ENCODE data around the gene NPL.

Gene NPL

DNA sequence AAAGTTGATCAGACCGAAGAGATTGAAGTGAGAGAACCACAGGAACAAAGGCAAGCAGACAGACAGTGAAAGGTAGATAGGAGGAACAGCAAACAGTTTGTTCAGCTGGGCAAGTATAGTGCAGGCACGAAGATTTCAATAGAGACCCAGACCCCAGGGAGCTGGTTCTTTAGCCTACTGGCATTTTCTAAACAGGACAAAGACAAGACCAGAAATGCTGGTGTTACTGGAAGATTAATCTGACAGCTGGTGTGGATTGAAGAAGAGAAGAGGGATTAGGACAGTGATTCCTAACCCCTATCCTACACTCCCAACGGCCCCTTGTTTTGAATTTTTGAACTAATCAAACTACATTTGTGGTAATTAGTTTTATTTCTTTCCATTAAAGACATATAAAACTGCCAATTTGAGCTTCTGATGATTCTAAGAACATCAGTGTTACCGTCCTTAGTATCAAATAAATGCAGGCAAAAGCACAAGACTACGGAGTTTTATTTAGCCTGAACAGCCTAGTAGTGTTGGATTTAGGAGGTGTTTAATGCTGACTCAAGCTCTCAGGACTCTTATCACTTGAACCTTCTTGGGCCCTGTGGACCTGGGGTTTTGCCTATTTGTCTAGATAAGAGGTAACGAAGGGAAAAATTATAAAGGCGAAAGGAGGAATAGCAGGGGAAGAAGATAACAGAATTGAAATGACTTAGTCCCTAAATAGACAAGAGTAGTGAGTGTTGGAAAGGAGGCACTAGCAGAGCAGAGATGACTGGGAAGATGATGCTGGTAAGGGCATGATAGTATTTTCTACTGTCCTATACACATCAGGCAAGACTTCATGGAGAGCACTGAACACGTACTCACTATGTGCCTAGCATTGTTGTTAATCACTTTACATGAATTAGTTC lies 2.0 kb downstream of the NPL start:
- Histone ChIP-seq H3K4me3 (ENCODE audit: insufficient read depth, low read depth, low read length, poor library complexity, severe bottlenecking) (no peak overlapping the region), H3K4me1 (ENCODE audit: control insufficient read depth, insufficient read depth, low read length, poor library complexity, severe bottlenecking) (peaks cover 3% of the 10 kb centered on the region), H3K27me3 (replicated peaks; ENCODE audit: control insufficient read depth, insufficient read depth, low read length, poor library complexity, severe bottlenecking) (no peaks in the 10 kb centered on the region), H3K36me3 (ENCODE audit: control insufficient read depth, insufficient read depth, low read length) (peaks cover 5% of the 10 kb centered on the region), H3K9me3 (ENCODE audit: control insufficient read depth, low read length) (no peaks in the 10 kb centered on the region), H3K27ac (ENCODE audit: insufficient read depth, low read length, poor library complexity, severe bottlenecking) (no peak overlapping the region)
- no peak for DNase-seq

DNA sequence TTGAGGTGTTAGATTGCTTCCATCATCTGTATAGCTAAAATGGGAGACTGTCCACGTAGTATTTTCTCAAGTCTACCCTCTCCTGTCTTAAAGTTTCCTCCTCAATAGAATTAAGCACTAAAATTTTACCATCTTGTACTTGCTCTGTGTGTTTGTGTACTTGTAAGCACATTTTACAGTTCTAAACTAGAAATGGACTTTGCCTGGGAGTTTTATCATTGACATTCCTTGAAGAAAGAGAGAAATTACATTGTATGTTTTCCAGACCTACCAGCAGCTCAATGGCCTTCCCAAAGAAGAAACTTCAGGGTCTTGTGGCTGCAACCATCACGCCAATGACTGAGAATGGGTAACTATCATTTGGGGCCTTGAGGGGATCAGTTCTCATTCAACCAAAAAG lies 4.5 kb downstream of the NPL start:
- H3K27me3 ChIP-seq (replicated peaks; ENCODE audit: control insufficient read depth, insufficient read depth, low read length, poor library complexity, severe bottlenecking) = no peaks in the 10 kb centered on the region
- no peak overlapping the region for H3K27ac ChIP-seq (ENCODE audit: insufficient read depth, low read length, poor library complexity, severe bottlenecking)
- H3K36me3 ChIP-seq (ENCODE audit: control insufficient read depth, insufficient read depth, low read length) = peaks cover 5% of the 10 kb centered on the region
- peaks cover 3% of the 10 kb centered on the region for H3K4me1 ChIP-seq (ENCODE audit: control insufficient read depth, insufficient read depth, low read length, poor library complexity, severe bottlenecking)
- H3K4me3 ChIP-seq (ENCODE audit: insufficient read depth, low read depth, low read length, poor library complexity, severe bottlenecking) = no peak overlapping the region
- no peak for DNase-seq
- H3K9me3 ChIP-seq (ENCODE audit: control insufficient read depth, low read length) = no peaks in the 10 kb centered on the region

DNA sequence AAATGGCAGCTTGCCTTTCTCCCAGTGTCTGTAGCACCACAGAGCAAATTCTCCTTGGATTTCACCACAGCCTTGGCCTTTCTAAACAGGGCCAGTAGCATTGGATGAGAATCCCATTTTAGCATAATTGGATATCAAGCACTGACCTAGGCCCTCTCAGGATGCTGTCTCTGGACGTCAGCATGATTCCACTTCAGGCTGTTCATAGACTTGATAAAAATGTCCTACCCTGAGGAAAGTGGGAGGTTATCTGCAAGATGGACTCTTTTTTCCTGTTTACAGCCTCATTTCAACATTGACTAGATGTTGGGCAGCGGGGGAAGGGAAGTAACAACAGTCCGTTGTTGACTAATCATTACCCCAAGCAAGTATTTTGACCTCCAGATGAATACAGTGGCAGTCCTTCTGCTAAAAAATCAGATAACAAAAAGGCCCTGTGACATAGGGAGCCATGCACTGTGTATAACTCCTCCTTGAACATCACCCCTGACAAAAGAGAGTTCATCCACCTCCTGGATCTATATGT lies 5.2 kb downstream of the NPL start:
- Histone ChIP-seq H3K9me3 (ENCODE audit: control insufficient read depth, low read length) (no peaks in the 10 kb centered on the region), H3K27ac (ENCODE audit: insufficient read depth, low read length, poor library complexity, severe bottlenecking) (no peak overlapping the region), H3K4me3 (ENCODE audit: insufficient read depth, low read depth, low read length, poor library complexity, severe bottlenecking) (no peak overlapping the region), H3K4me1 (ENCODE audit: control insufficient read depth, insufficient read depth, low read length, poor library complexity, severe bottlenecking) (peaks cover 3% of the 10 kb centered on the region), H3K27me3 (replicated peaks; ENCODE audit: control insufficient read depth, insufficient read depth, low read length, poor library complexity, severe bottlenecking) (no peaks in the 10 kb centered on the region), H3K36me3 (ENCODE audit: control insufficient read depth, insufficient read depth, low read length) (peaks cover 5% of the 10 kb centered on the region)
- DNase-seq = no peak

DNA sequence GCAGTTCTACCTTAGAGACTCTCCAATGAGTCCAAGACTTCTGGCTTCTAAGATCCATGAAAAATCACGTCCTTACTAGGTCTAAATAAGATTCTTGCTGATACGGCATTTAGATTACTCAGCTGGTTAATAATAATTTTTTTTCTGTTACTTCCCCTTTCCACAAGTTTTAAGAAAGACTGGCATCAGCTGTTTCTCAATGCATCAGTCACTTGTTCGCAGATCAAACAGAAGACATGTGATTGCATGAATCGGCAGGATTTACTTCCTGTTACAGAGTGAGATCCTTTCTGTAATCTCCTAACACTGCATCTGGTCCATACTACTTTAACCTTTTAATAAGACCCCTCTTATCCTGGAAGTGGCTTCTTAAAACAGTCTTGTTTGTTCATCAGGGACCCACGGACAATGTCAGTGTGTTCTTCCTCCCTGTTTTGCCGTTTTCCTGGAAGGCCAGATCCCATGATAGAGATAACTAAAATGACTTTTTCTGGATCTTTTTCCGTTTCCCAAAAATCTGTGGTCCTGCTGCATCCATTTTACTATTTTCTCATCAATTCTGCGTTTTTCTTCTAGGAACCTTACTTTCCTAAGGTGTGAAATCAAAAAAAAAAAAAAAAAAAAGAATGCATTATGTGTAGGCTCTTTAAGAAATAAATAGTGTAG lies 6.1 kb downstream of the NPL start:
- Histone ChIP-seq H3K27me3 (replicated peaks; ENCODE audit: control insufficient read depth, insufficient read depth, low read length, poor library complexity, severe bottlenecking) (no peaks in the 10 kb centered on the region), H3K9me3 (ENCODE audit: control insufficient read depth, low read length) (no peaks in the 10 kb centered on the region), H3K4me3 (ENCODE audit: insufficient read depth, low read depth, low read length, poor library complexity, severe bottlenecking) (no peak overlapping the region), H3K36me3 (ENCODE audit: control insufficient read depth, insufficient read depth, low read length) (peaks cover 5% of the 10 kb centered on the region), H3K27ac (ENCODE audit: insufficient read depth, low read length, poor library complexity, severe bottlenecking) (no peak overlapping the region), H3K4me1 (ENCODE audit: control insufficient read depth, insufficient read depth, low read length, poor library complexity, severe bottlenecking) (no peaks in the 10 kb centered on the region)
- no peak for DNase-seq

DNA sequence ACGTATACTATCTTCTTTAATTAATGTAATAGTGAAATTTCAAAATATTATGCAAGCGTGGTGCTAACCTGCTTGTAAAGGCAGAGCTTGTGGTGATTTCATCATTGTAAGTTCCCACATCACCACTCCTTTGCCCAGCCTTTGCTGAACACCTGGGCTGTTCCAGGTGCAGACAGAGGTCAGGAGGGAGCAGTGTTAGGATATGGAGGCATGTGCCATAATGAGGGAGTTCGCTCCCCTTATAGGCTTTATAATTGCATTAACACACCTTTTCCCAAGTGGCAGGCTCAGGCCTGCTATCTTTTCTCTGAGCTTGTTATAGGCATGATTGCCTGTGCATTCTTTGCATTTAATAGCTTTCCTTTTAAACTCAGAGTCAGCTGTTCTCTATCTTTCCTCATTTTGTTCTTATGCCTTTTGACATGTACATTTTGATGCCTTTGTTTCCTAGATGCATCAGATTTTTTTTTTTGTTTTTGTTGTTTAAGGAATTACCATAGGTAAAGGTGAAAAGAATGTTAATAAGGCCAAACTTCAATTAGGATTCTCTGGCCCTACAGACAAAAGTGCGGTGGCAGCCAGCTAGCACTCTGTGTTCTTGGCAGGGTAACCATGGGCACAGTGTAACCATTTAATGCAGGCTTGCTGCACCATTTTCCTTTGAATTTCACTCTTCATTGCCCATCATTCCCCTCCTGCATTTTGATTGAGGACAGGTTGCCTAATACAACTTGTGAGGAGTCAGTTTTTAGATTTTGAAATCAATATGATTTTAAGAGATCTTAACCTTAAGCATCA lies 12.6 kb downstream of the NPL start:
- H3K27me3 ChIP-seq (replicated peaks; ENCODE audit: control insufficient read depth, insufficient read depth, low read length, poor library complexity, severe bottlenecking) = no peaks in the 10 kb centered on the region
- no peak overlapping the region for H3K4me3 ChIP-seq (ENCODE audit: insufficient read depth, low read depth, low read length, poor library complexity, severe bottlenecking)
- H3K27ac ChIP-seq (ENCODE audit: insufficient read depth, low read length, poor library complexity, severe bottlenecking) = no peak overlapping the region
- H3K9me3 ChIP-seq (ENCODE audit: control insufficient read depth, low read length) = no peaks in the 10 kb centered on the region
- DNase-seq = no peak
- H3K36me3 ChIP-seq (ENCODE audit: control insufficient read depth, insufficient read depth, low read length) = no peaks in the 10 kb centered on the region
- H3K4me1 ChIP-seq (ENCODE audit: control insufficient read depth, insufficient read depth, low read length, poor library complexity, severe bottlenecking) = no peaks in the 10 kb centered on the region

DNA sequence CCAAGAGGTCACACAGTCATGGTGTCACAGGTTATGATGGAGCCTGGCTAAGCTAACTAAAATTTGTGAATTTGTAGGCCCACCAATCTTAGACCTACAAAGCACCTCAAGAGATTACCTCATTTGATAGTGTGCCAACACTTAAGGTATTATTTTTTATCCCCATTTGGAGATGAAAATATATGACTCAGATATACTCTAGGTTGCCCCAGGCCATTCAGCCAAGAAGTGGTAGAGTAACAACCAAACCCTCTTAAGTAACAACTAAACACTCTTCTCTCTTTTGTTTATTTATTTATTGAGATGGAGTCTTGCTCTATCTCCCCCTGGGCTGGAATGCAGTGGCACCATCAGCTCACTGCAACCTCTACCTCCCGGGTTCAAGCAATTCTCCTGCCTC lies 14.3 kb downstream of the NPL start:
- Histone ChIP-seq H3K9me3 (ENCODE audit: control insufficient read depth, low read length) (no peaks in the 10 kb centered on the region), H3K36me3 (ENCODE audit: control insufficient read depth, insufficient read depth, low read length) (no peaks in the 10 kb centered on the region)
- no peak for DNase-seq

DNA sequence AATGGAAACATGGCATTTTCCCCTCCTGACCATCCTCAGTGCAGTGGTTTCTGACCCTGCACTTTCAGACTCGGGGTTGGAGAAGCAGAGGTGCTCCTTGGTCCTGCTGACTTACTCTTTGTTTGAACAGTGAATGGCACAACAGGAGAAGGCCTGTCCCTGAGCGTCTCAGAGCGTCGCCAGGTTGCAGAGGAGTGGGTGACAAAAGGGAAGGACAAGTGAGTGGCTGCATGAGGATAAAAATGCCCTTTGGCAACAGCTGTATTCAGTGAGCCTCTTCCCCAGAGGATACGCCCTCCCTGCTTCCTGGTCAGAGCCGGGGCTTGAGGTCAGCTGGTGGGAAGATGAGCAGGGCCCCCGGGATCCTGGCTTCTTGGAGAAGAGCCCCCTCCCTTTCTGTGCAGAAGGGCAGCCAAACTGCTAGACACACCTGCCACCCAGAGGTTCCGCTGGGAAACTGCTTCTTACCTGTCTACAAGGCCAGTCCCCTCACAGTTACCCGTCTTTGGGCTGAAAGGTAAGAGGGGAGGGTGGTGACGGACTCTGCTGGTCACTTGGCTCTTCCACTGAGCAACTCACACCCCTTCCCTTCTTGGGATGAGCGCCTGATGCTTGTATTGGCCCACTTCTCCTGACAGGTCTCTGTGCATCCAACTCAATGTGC lies 16.6 kb downstream of the NPL start:
- H3K27ac ChIP-seq (ENCODE audit: insufficient read depth, low read length, poor library complexity, severe bottlenecking) = no peak overlapping the region
- no peaks in the 10 kb centered on the region for H3K27me3 ChIP-seq (replicated peaks; ENCODE audit: control insufficient read depth, insufficient read depth, low read length, poor library complexity, severe bottlenecking)
- H3K4me1 ChIP-seq (ENCODE audit: control insufficient read depth, insufficient read depth, low read length, poor library complexity, severe bottlenecking) = no peaks in the 10 kb centered on the region
- H3K36me3 ChIP-seq (ENCODE audit: control insufficient read depth, insufficient read depth, low read length) = no peaks in the 10 kb centered on the region
- no peak for DNase-seq
- H3K4me3 ChIP-seq (ENCODE audit: insufficient read depth, low read depth, low read length, poor library complexity, severe bottlenecking) = no peak overlapping the region
- no peaks in the 10 kb centered on the region for H3K9me3 ChIP-seq (ENCODE audit: control insufficient read depth, low read length)

More for the DNA sequence above, 14.3 kb downstream of the NPL start:
- Histone ChIP-seq H3K27me3 (replicated peaks; ENCODE audit: control insufficient read depth, insufficient read depth, low read length, poor library complexity, severe bottlenecking) (no peaks in the 10 kb centered on the region), H3K4me1 (ENCODE audit: control insufficient read depth, insufficient read depth, low read length, poor library complexity, severe bottlenecking) (no peaks in the 10 kb centered on the region), H3K27ac (ENCODE audit: insufficient read depth, low read length, poor library complexity, severe bottlenecking) (no peak overlapping the region), H3K4me3 (ENCODE audit: insufficient read depth, low read depth, low read length, poor library complexity, severe bottlenecking) (no peak overlapping the region)

DNA sequence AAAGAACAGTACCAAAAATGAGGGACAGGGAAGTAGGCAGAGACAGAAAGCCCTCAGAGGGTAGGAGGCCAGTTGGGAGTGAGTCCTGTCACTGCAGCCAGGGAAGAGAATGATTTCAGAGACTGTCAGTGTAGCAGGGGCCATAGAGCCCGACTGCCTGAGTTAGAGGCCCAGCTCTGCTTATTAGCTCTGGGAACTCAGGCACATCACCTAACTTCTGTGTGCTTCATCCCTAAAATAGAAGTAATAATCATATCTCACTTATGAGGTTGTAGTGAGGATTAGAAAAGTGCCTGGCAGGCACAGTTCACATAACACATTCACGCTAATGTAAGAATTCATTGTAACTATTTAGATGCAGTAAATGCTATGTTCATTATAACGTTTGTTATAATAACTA lies 18.3 kb downstream of the NPL start:
- H3K4me1 ChIP-seq (ENCODE audit: control insufficient read depth, insufficient read depth, low read length, poor library complexity, severe bottlenecking) = no peaks in the 10 kb centered on the region
- DNase-seq = no peak
- H3K9me3 ChIP-seq (ENCODE audit: control insufficient read depth, low read length) = no peaks in the 10 kb centered on the region
- no peak overlapping the region for H3K4me3 ChIP-seq (ENCODE audit: insufficient read depth, low read depth, low read length, poor library complexity, severe bottlenecking)
- H3K27ac ChIP-seq (ENCODE audit: insufficient read depth, low read length, poor library complexity, severe bottlenecking) = no peak overlapping the region
- no peaks in the 10 kb centered on the region for H3K27me3 ChIP-seq (replicated peaks; ENCODE audit: control insufficient read depth, insufficient read depth, low read length, poor library complexity, severe bottlenecking)
- H3K36me3 ChIP-seq (ENCODE audit: control insufficient read depth, insufficient read depth, low read length) = no peaks in the 10 kb centered on the region

DNA sequence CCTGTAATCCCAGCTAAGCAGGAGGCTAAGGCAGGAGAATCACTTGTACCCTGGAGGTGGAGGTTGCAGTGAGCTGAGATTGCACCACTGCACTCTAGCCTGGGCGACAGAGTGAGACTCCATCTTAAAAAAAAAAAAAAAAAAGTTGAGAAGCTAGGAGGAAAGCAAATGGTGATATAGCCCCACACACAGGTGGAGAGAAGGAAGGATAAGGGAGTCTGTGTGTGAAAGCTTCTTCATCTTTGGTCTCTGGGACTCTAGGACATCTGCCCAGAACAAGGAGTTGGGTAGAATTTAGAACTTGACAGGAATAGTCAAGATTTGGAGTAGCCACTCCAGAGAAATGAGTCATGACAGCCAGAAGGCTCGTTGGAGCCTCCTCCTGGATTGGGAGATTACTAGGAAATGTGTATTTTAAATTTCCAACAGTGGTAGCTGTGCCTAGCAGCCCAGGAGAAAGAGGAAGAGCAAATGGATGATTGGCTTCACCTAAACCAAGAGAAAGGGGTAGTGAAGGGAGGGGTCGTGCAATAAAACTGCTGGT lies 19.9 kb downstream of the NPL start:
- Histone ChIP-seq H3K36me3 (ENCODE audit: control insufficient read depth, insufficient read depth, low read length) (no peaks in the 10 kb centered on the region), H3K27ac (ENCODE audit: insufficient read depth, low read length, poor library complexity, severe bottlenecking) (no peak overlapping the region), H3K4me3 (ENCODE audit: insufficient read depth, low read depth, low read length, poor library complexity, severe bottlenecking) (no peak overlapping the region)

More for the DNA sequence above, 19.9 kb downstream of the NPL start:
- H3K9me3 ChIP-seq (ENCODE audit: control insufficient read depth, low read length) = no peaks in the 10 kb centered on the region
- H3K4me1 ChIP-seq (ENCODE audit: control insufficient read depth, insufficient read depth, low read length, poor library complexity, severe bottlenecking) = no peaks in the 10 kb centered on the region
- no peaks in the 10 kb centered on the region for H3K27me3 ChIP-seq (replicated peaks; ENCODE audit: control insufficient read depth, insufficient read depth, low read length, poor library complexity, severe bottlenecking)
- DNase-seq = no peak
